Muscle of leg (tissue), 11 donors: ENCODE measurements around the gene CCDC33. TPM values are rescaled to one million over a fixed set of nuclear protein-coding genes. Genes with fewer than 3 reads are reported as not detected.

Experiments used
- DNase-seq: peaks from one replicate; pipeline ENCODE4 v3.0.0; 2013
- H3K27ac ChIP-seq: one replicate; pipeline ENCODE4 v1.5.1; 2013; ENCODE audit warnings: mild to moderate bottlenecking, low read length, control low read depth
- H3K27me3 ChIP-seq: one replicate; pipeline ENCODE4 v1.6.1; 2013; ENCODE audit warnings: low read length; ENCODE audit not compliant: control insufficient read depth, insufficient read depth
- H3K36me3 ChIP-seq: one replicate; pipeline ENCODE4 v1.6.1; 2013; ENCODE audit warnings: low read length; ENCODE audit not compliant: control insufficient read depth, insufficient read depth
- H3K4me1 ChIP-seq: one replicate; pipeline ENCODE4 v1.6.1; 2013; ENCODE audit warnings: low read length; ENCODE audit not compliant: control insufficient read depth, insufficient read depth
- H3K4me3 ChIP-seq: one replicate; pipeline ENCODE4 v1.5.1; 2013; ENCODE audit warnings: low read length, control low read depth
- H3K9me3 ChIP-seq: replicated peaks from 2 replicates; pipeline ENCODE4 v1.6.1; 2013; ENCODE audit warnings: low read depth, low read length; ENCODE audit not compliant: control insufficient read depth
- WGBS: methylation state at CpG from one replicate; pipeline ENCODE4 v1.1.5; 2013; ENCODE audit warnings: missing lambda C conversion rate; ENCODE audit not compliant: insufficient coverage; 5-methylcytosine and 5-hydroxymethylcytosine counted together
- polyA plus RNA-seq, 8 donors: library from polyadenylated mRNA; unstranded; fragments of 120-200 nt; gene quantifications; one replicate each; pipeline versions ENCODE4 v1.2.1 to v1.2.3, GENCODE V29; 2013; ENCODE audit warnings: inconsistent platforms in 1 of 8, low replicate concordance in 1 of 8; ENCODE audit not compliant: insufficient read length in 8 of 8, insufficient read depth in 1 of 8
- total RNA-seq: library from RNA; stranded (reverse); fragments of 120-200 nt; gene quantifications from one replicate; pipeline ENCODE4 v1.2.4, GENCODE V29; 2013

CCDC33 gene
- total and polyA plus RNA-seq, 9 donors, result 0.04 to 0.36 (median 0.22) TPM; not detected in 3

- 67% methylated on average over 3 of the region's 6 CpGs for WGBS
- Histone ChIP-seq H3K4me3 (no peak overlapping the region), H3K4me1 (peaks cover 38% of the 10 kb centered on the region), H3K27me3 (peaks cover 2% of the 10 kb centered on the region), H3K9me3 (no peaks in the 10 kb centered on the region), H3K27ac (no peak overlapping the region), H3K36me3 (no peaks in the 10 kb centered on the region)
- DNase-seq, result no peak
Measured at GRCh38 chr15:74257105-74257504, 21.0 kb downstream of the CCDC33 start.

GRCh38 chr15:74257623-74258022, 21.5 kb downstream of the CCDC33 start:
- Histone ChIP-seq H3K27ac (peak overlapping the region; percentile 20), H3K4me3 (no peak overlapping the region), H3K27me3 (peaks cover 2% of the 10 kb centered on the region), H3K9me3 (no peaks in the 10 kb centered on the region), H3K4me1 (peaks cover 33% of the 10 kb centered on the region), H3K36me3 (no peaks in the 10 kb centered on the region)
- no peak for DNase-seq
- WGBS, result 100% methylated on average over 1 of the region's 1 CpG

- Histone ChIP-seq H3K4me1 (peaks cover 24% of the 10 kb centered on the region), H3K27ac (peak overlapping the region; percentile 40), H3K9me3 (no peaks in the 10 kb centered on the region), H3K4me3 (no peak overlapping the region), H3K27me3 (peaks cover 2% of the 10 kb centered on the region), H3K36me3 (no peaks in the 10 kb centered on the region)
- DNase-seq, result peak; percentile 96
- 0% methylated on average over 2 of the region's 7 CpGs for WGBS
Measured at GRCh38 chr15:74258456-74259291, 22.5 kb downstream of the CCDC33 start.

DNA sequence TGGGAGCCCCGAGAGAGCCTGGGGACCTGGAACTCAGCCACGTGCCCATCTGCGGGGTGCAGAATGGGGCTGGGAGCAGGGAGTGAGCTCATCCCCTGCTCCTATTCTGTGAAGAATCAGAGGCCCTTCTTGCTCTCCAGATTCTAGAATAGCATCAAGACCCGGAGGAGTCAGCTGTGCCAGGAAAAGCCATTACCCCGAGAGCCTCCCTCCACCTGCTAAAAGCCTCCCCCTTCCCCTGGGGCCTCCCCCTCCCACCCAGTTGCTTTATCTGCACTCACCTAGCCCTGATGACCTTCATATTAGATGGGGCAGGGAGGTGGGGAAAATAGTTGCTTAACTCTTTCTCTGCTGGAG, 23.1 kb downstream of the CCDC33 start:
- 4% methylated on average over 4 of the region's 5 CpGs for WGBS
- Histone ChIP-seq H3K27me3 (peaks cover 2% of the 10 kb centered on the region), H3K9me3 (no peaks in the 10 kb centered on the region)

GRCh38 chr15:74259821-74260607, 23.9 kb downstream of the CCDC33 start:
- DNase-seq, result no peak
- H3K4me3 ChIP-seq, result no peak overlapping the region
- peaks cover 2% of the 10 kb centered on the region for H3K27me3 ChIP-seq
- no CpG with 5 or more reads among the region's 12 CpGs for WGBS
- H3K27ac ChIP-seq, result no peak overlapping the region
- H3K4me1 ChIP-seq, result peaks cover 24% of the 10 kb centered on the region
- H3K9me3 ChIP-seq, result no peaks in the 10 kb centered on the region
- no peaks in the 10 kb centered on the region for H3K36me3 ChIP-seq

More for the DNA sequence above, 23.1 kb downstream of the CCDC33 start:
- H3K27ac ChIP-seq, result peak overlapping the region; percentile 40
- no peak overlapping the region for H3K4me3 ChIP-seq
- no peaks in the 10 kb centered on the region for H3K36me3 ChIP-seq
- H3K4me1 ChIP-seq, result peaks cover 24% of the 10 kb centered on the region
- peak; percentile 63 for DNase-seq

GRCh38 chr15:74261041-74261440, 24.9 kb downstream of the CCDC33 start:
- Histone ChIP-seq H3K27ac (no peak overlapping the region), H3K27me3 (peaks cover 2% of the 10 kb centered on the region)

GRCh38 chr15:74261685-74262084, 25.6 kb downstream of the CCDC33 start:
- DNase-seq, result no peak
- Histone ChIP-seq H3K9me3 (no peaks in the 10 kb centered on the region), H3K27me3 (peaks cover 2% of the 10 kb centered on the region), H3K36me3 (no peaks in the 10 kb centered on the region), H3K27ac (no peak overlapping the region), H3K4me3 (no peak overlapping the region), H3K4me1 (peaks cover 24% of the 10 kb centered on the region)
- WGBS, result 60% methylated on average over 7 of the region's 8 CpGs

More at GRCh38 chr15:74261041-74261440, 24.9 kb downstream of the CCDC33 start:
- DNase-seq, result no peak
- Histone ChIP-seq H3K4me1 (peaks cover 24% of the 10 kb centered on the region), H3K4me3 (no peak overlapping the region), H3K36me3 (no peaks in the 10 kb centered on the region), H3K9me3 (no peaks in the 10 kb centered on the region)
- 90% methylated on average over 2 of the region's 3 CpGs for WGBS

DNA sequence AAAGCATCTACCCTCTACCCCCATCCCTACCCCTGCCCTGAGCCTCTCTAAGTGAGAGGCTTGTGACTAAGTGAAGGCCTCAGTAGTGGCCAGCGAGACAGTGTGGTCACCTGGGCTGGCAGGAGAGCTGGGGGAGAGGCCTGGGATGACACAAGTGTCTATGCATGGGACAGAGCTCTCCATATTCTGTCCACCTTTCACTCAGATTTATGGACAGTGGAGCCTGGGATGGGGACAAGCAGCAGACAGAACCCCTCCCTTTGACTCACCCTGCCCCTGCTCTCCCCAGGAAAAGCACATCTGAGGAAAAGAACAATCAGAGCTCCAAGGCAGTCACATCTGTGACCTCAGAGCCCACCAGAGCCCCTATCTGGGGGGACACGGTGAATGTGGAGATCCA, 26.0 kb downstream of the CCDC33 start:
- Histone ChIP-seq H3K27me3 (peaks cover 2% of the 10 kb centered on the region), H3K36me3 (no peaks in the 10 kb centered on the region), H3K4me3 (no peak overlapping the region), H3K9me3 (no peaks in the 10 kb centered on the region), H3K27ac (no peak overlapping the region), H3K4me1 (peaks cover 24% of the 10 kb centered on the region)
- WGBS, result 70% methylated on average over 1 of the region's 2 CpGs
- no peak for DNase-seq

DNA sequence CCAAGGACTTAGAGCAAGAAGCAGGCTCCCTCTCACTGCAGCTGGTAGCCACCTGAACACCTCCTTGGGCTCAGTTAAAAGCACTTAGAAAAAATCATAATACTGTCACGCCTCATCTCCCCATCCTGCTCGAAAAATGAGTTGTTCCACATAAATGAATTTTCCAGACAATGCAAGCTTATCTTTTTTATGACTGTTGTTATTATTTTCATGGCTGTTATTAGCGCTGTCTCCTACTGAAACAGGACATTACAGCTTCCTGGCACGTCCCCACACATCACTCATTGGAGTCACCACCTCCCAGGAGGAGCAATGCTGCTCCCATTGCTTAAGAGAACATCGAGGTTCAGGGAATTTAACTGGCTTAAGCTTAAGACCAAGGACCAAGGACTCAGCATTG, 26.5 kb downstream of the CCDC33 start:
- Histone ChIP-seq H3K9me3 (no peaks in the 10 kb centered on the region), H3K27me3 (no peaks in the 10 kb centered on the region), H3K4me1 (peaks cover 24% of the 10 kb centered on the region), H3K4me3 (no peak overlapping the region), H3K36me3 (no peaks in the 10 kb centered on the region), H3K27ac (no peak overlapping the region)
- DNase-seq, result no peak
- 25% methylated on average over 2 of the region's 5 CpGs for WGBS

DNA sequence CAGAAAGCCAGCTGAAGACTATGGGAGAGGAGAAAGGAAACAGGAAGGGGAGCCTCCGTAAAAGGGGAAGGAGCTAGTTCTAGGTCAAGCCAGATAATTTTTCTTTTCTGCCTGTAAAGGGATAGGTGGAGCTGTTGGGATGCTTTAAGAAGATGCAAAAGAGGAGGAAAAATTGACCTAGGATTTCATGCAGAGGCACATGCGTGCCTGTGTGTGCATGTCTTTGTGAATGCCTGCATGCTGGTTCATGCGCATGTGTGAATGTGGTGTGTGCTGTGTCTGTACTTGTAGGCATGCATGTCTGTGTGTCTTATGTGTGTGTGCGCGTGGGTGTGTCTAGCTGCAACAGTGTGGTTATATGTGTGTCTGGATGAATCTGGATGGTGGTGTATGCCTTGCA, 27.3 kb downstream of the CCDC33 start:
- DNase-seq, result no peak
- Histone ChIP-seq H3K27ac (no peak overlapping the region), H3K4me1 (peaks cover 17% of the 10 kb centered on the region), H3K4me3 (no peak overlapping the region), H3K27me3 (no peaks in the 10 kb centered on the region), H3K36me3 (no peaks in the 10 kb centered on the region), H3K9me3 (no peaks in the 10 kb centered on the region)
- WGBS, result 67% methylated on average over 5 of the region's 5 CpGs
